ENCODE results near the gene MNS1. TPM values are rescaled to one million over a fixed set of nuclear protein-coding genes. Genes with fewer than 3 reads are reported as not detected.

Gene MNS1
- total RNA-seq, 1 donor from 2014 or later, result 0.86 TPM

DNA sequence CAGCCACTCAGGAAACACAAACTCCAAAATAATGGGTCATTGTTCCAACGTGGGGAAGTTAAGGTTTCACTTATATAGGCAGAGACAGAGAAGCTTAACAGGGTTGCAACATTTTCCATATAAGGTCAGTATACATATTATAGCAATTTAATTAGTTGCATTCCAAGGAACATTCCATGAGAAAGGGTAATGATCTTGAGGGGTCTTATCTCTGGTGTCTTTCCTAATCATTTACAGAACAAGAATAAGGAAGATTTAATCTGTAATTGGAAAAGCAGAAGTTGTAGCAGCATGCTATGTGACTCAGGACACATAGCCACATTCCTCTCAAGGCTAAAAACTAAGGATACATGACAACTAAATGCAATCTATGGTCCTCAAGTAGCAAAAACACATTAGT lies 4.9 kb downstream of the MNS1 start:
- H3K9me3 Mint-ChIP-seq (ENCODE audit: unreplicated experiment), result no peaks in the 10 kb centered on the region
- H3K27ac ChIP-seq (ENCODE audit: low read depth, low read length), result no peak overlapping the region
- no peak for FAIRE-seq
- TF ChIP-seq EZH2 (IDR thresholded peaks at IDR 0.05; ENCODE audit: insufficient read depth, low read length), result no peak
- TF ChIP-seq, protein P1, sequence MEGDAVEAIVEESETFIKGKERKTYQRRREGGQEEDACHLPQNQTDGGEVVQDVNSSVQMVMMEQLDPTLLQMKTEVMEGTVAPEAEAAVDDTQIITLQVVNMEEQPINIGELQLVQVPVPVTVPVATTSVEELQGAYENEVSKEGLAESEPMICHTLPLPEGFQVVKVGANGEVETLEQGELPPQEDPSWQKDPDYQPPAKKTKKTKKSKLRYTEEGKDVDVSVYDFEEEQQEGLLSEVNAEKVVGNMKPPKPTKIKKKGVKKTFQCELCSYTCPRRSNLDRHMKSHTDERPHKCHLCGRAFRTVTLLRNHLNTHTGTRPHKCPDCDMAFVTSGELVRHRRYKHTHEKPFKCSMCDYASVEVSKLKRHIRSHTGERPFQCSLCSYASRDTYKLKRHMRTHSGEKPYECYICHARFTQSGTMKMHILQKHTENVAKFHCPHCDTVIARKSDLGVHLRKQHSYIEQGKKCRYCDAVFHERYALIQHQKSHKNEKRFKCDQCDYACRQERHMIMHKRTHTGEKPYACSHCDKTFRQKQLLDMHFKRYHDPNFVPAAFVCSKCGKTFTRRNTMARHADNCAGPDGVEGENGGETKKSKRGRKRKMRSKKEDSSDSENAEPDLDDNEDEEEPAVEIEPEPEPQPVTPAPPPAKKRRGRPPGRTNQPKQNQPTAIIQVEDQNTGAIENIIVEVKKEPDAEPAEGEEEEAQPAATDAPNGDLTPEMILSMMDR (IDR thresholded peaks at IDR 0.05; ENCODE audit: insufficient read depth, low read depth, low read length), result no peak
- no peaks in the 10 kb centered on the region for H3K4me1 Mint-ChIP-seq (ENCODE audit: low read depth, unreplicated experiment)
- no peaks in the 10 kb centered on the region for H4K20me1 ChIP-seq (ENCODE audit: insufficient read depth, low read length)
- H3K79me2 ChIP-seq (ENCODE audit: insufficient read depth, low read length), result no peaks in the 10 kb centered on the region
- no peak overlapping the region for H3K27ac Mint-ChIP-seq (ENCODE audit: unreplicated experiment)
- H3K9ac ChIP-seq (ENCODE audit: low read length), result no peak overlapping the region
- no peak overlapping the region for H3K4me2 ChIP-seq (ENCODE audit: low read length)
- no peaks in the 10 kb centered on the region for H3K27me3 Mint-ChIP-seq (ENCODE audit: low read depth, unreplicated experiment)
- no peaks in the 10 kb centered on the region for H3K27me3 ChIP-seq (ENCODE audit: insufficient read depth, low read length)
- H2AFZ ChIP-seq (ENCODE audit: low read depth, low read length), result no peak overlapping the region
- H3K36me3 Mint-ChIP-seq (ENCODE audit: low read depth, unreplicated experiment), result no peaks in the 10 kb centered on the region
- H3K4me3 Mint-ChIP-seq (ENCODE audit: unreplicated experiment), result no peak overlapping the region
- no peak for DNase-seq (ENCODE audit: low read depth)
- H3K9me3 ChIP-seq (ENCODE audit: insufficient read depth, low read depth, low read length), result no peaks in the 10 kb centered on the region
- H3K4me3 ChIP-seq (ENCODE audit: insufficient read depth, low read depth, low read length), result no peak overlapping the region
- H3K4me1 ChIP-seq (ENCODE audit: insufficient read depth, low read length), result peaks cover 5% of the 10 kb centered on the region
- no peaks in the 10 kb centered on the region for H3K36me3 ChIP-seq (ENCODE audit: insufficient read depth, low read length)

DNA sequence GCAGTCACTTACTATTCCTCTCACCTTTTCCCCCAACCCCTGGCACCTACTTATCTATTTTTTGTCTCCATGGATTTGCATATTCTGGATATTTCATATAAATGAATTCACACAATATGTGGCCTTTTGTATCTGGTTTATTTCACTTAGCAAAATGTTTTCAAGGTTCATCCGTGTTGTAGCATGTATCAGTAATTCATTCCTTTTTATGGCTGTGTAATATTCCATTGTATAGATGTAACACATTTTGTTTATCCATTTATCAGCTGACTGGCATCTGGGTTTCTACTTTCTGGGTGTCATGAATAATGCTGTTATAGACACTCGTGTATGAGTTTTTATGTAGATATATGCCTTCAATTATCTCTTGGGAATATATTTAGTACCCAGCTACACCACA lies 5.8 kb downstream of the MNS1 start:
- H3K9me3 ChIP-seq (ENCODE audit: insufficient read depth, low read depth, low read length), result no peaks in the 10 kb centered on the region
- Mint-ChIP-seq H3K27me3 (ENCODE audit: low read depth, unreplicated experiment) (no peaks in the 10 kb centered on the region), H3K27ac (ENCODE audit: unreplicated experiment) (no peak overlapping the region), H3K9me3 (ENCODE audit: unreplicated experiment) (no peaks in the 10 kb centered on the region), H3K36me3 (ENCODE audit: low read depth, unreplicated experiment) (no peaks in the 10 kb centered on the region), H3K4me1 (ENCODE audit: low read depth, unreplicated experiment) (peaks cover 5% of the 10 kb centered on the region), H3K4me3 (ENCODE audit: unreplicated experiment) (no peak overlapping the region)
- no peak overlapping the region for H3K27ac ChIP-seq (ENCODE audit: low read depth, low read length)
- TF ChIP-seq EZH2 (IDR thresholded peaks at IDR 0.05; ENCODE audit: insufficient read depth, low read length), result no peak
- TF ChIP-seq, protein P1 (IDR thresholded peaks at IDR 0.05; ENCODE audit: insufficient read depth, low read depth, low read length), result no peak
- H3K4me1 ChIP-seq (ENCODE audit: insufficient read depth, low read length), result no peaks in the 10 kb centered on the region
- H2AFZ ChIP-seq (ENCODE audit: low read depth, low read length), result no peak overlapping the region
- H3K79me2 ChIP-seq (ENCODE audit: insufficient read depth, low read length), result no peaks in the 10 kb centered on the region
- no peaks in the 10 kb centered on the region for H3K36me3 ChIP-seq (ENCODE audit: insufficient read depth, low read length)
- no peaks in the 10 kb centered on the region for H4K20me1 ChIP-seq (ENCODE audit: insufficient read depth, low read length)
- H3K4me3 ChIP-seq (ENCODE audit: insufficient read depth, low read depth, low read length), result no peak overlapping the region
- FAIRE-seq, result no peak
- H3K9ac ChIP-seq (ENCODE audit: low read length), result no peak overlapping the region
- no peaks in the 10 kb centered on the region for H3K27me3 ChIP-seq (ENCODE audit: insufficient read depth, low read length)
- no peak overlapping the region for H3K4me2 ChIP-seq (ENCODE audit: low read length)
- no peak for DNase-seq (ENCODE audit: low read depth)

DNA sequence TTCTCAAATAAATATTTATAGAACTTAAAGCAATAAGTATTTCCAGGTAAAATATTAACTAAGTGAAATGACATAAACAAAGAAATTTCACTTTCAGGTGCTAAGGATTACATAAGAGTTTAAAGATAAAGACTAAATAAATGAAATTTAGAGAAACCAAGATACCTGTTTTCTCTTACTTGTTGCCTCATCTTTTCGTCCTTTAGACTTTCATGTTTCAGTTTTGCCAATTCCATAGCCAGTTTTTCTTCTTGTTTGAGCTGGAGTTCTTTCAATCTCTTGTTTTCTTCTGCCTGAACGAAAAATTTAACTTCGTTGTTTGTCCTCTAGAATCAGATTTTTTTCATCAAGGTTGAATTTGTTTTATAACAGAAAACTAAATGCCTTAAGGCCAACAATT lies 8.7 kb downstream of the MNS1 start:
- Histone ChIP-seq H3K79me2 (ENCODE audit: insufficient read depth, low read length) (no peaks in the 10 kb centered on the region), H3K27ac (ENCODE audit: low read depth, low read length) (no peak overlapping the region), H3K27me3 (ENCODE audit: insufficient read depth, low read length) (no peaks in the 10 kb centered on the region), H3K9me3 (ENCODE audit: insufficient read depth, low read depth, low read length) (no peaks in the 10 kb centered on the region), H3K4me2 (ENCODE audit: low read length) (no peak overlapping the region), H3K4me1 (ENCODE audit: insufficient read depth, low read length) (no peaks in the 10 kb centered on the region), H3K4me3 (ENCODE audit: insufficient read depth, low read depth, low read length) (no peak overlapping the region), H4K20me1 (ENCODE audit: insufficient read depth, low read length) (no peaks in the 10 kb centered on the region), H3K9ac (ENCODE audit: low read length) (no peak overlapping the region), H2AFZ (ENCODE audit: low read depth, low read length) (no peak overlapping the region), H3K36me3 (ENCODE audit: insufficient read depth, low read length) (no peaks in the 10 kb centered on the region)
- no peak overlapping the region for H3K27ac Mint-ChIP-seq (ENCODE audit: unreplicated experiment)
- no peaks in the 10 kb centered on the region for H3K36me3 Mint-ChIP-seq (ENCODE audit: low read depth, unreplicated experiment)
- no peak for TF ChIP-seq EZH2 (IDR thresholded peaks at IDR 0.05; ENCODE audit: insufficient read depth, low read length)
- TF ChIP-seq, protein P1 (IDR thresholded peaks at IDR 0.05; ENCODE audit: insufficient read depth, low read depth, low read length), result no peak
- no peak for FAIRE-seq
- H3K27me3 Mint-ChIP-seq (ENCODE audit: low read depth, unreplicated experiment), result no peaks in the 10 kb centered on the region
- no peak for DNase-seq (ENCODE audit: low read depth)
- H3K4me1 Mint-ChIP-seq (ENCODE audit: low read depth, unreplicated experiment), result peaks cover 5% of the 10 kb centered on the region
- H3K9me3 Mint-ChIP-seq (ENCODE audit: unreplicated experiment), result no peaks in the 10 kb centered on the region
- H3K4me3 Mint-ChIP-seq (ENCODE audit: unreplicated experiment), result no peak overlapping the region
